ENCODE results near the gene TBCA. TPM values are rescaled to one million over a fixed set of nuclear protein-coding genes. Genes with fewer than 3 reads are reported as not detected.

The TBCA gene
- total and polyA plus RNA-seq, 8 donors, result 33.3 to 328 (median 127) TPM

DNA sequence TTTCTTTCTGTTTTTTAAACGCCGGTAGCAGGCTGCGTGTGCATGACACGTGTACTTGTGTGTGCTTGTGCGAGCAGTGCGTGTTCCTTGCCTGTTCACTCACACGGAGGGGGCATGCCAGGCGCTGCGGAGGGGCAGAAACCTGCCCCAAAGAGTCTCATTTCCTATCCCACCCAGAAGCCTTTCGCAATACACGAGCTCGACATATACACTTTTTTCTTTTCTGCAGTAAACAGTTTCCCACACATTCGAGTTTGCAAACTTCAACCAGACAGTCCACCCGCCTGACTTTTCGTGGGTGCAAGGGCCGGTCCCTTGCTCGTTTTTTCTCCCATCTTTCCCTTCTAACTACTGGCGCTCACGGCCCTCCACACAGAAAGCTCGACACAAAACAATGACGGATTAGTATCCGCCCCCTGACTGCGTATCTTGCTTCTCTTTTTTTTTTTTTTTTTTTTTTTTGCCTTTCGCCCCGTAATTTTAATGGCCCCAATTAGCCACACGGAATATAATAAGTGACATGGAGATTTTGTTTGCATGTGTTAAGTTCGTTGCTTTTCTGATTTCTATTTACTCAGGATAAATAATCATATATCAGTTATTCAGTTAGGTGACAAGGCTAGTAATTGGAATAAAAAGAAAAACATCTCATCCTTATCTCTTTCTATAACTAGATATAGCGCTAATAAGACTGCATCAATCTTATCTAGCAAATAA lies 132.3 kb downstream of the TBCA start:
- peaks cover 36 to 99% (median 77%) of the 10 kb centered on the region in 3 donors for H3K27me3 ChIP-seq
- TF ChIP-seq, protein P1, sequence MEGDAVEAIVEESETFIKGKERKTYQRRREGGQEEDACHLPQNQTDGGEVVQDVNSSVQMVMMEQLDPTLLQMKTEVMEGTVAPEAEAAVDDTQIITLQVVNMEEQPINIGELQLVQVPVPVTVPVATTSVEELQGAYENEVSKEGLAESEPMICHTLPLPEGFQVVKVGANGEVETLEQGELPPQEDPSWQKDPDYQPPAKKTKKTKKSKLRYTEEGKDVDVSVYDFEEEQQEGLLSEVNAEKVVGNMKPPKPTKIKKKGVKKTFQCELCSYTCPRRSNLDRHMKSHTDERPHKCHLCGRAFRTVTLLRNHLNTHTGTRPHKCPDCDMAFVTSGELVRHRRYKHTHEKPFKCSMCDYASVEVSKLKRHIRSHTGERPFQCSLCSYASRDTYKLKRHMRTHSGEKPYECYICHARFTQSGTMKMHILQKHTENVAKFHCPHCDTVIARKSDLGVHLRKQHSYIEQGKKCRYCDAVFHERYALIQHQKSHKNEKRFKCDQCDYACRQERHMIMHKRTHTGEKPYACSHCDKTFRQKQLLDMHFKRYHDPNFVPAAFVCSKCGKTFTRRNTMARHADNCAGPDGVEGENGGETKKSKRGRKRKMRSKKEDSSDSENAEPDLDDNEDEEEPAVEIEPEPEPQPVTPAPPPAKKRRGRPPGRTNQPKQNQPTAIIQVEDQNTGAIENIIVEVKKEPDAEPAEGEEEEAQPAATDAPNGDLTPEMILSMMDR (IDR thresholded peaks at IDR 0.05), result no peak
- TF ChIP-seq POLR2AphosphoS5 (IDR thresholded peaks at IDR 0.05), result no peak
- no peak for TF ChIP-seq POLR2A (IDR thresholded peaks at IDR 0.05)
- TF ChIP-seq EP300 (IDR thresholded peaks at IDR 0.05), result no peak
- intact Hi-C loops (cut with DNase I; ENCODE audit: low total_unique reads), result no loop called here
- H3K36me3 ChIP-seq, result no peaks in the 10 kb centered on the region
- WGBS, 5 donors, result 8 to 14% (median 14%) methylated on average over 28 of the region's 28 CpGs
- peaks cover 0 to 21% (median 0%) of the 10 kb centered on the region in 4 donors for H3K9me3 ChIP-seq
- no peak overlapping the region for H3K27ac ChIP-seq
- no peak for DNase-seq
- H3K4me3 ChIP-seq, result no peak overlapping the region
- H3K4me1 ChIP-seq, result peaks cover 26 to 53% (median 45%) of the 10 kb centered on the region in 4 donors

DNA sequence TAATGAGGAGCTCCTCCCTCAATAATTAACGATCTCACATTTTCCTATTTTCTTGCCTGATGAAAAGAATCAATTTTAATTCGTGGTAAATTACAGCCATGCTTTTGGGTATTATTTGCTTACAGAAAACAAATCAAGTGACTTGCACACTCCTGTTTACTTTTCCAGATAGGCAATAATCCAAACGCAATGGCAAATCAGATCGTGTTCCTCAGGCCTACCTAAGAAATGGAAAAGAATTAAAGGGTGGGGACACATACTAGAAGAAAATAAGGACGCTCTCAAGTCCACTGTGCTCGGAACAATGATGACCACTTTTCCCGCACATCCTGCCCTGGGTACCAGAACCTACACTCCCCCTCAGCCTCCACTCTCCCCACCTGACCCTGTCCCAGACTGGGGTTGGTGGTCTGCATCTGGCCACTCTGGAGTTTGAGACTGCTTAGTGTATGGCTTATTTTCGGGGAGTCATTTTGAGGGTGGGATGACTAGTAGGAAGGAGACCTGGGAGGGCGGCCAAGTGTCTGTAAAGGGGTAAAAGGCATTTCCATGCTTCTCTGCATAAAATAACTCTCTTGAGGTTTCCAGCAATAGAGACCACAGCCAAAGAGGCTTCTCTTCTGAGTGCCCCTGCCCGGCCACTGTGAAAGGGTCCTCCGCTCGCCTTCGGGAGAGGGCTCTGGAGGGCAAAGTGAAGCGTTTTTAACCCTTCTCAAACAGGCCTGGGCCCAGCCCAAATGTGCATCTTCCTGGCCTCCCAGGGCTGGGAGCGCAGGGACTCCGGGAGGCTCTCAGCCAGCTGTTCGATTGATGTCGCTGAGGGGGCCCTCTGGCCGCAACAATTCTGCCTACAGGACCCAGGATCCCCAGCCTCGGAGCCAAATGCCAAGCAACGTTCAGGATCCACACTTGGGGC lies 133.1 kb downstream of the TBCA start:
- no peak overlapping the region for H3K4me3 ChIP-seq
- H3K27me3 ChIP-seq, result peaks cover 38 to 99% (median 85%) of the 10 kb centered on the region in 3 donors
- H3K27ac ChIP-seq, result no peak overlapping the region
- intact Hi-C loops (cut with DNase I; ENCODE audit: low total_unique reads), result no loop called here
- WGBS, 5 donors, result 9 to 12% (median 11%) methylated on average over 20 to 21 of the region's 21 CpGs
- no peaks in the 10 kb centered on the region for H3K36me3 ChIP-seq
- DNase-seq, result no peak
- TF ChIP-seq POLR2A (IDR thresholded peaks at IDR 0.05) (no peak), EP300 (IDR thresholded peaks at IDR 0.05) (no peak)
- TF ChIP-seq, protein P1 (IDR thresholded peaks at IDR 0.05), result no peak
- H3K4me1 ChIP-seq, result peaks cover 31 to 59% (median 50%) of the 10 kb centered on the region in 4 donors
- H3K9me3 ChIP-seq, result peaks cover 0 to 27% (median 0%) of the 10 kb centered on the region in 4 donors

DNA sequence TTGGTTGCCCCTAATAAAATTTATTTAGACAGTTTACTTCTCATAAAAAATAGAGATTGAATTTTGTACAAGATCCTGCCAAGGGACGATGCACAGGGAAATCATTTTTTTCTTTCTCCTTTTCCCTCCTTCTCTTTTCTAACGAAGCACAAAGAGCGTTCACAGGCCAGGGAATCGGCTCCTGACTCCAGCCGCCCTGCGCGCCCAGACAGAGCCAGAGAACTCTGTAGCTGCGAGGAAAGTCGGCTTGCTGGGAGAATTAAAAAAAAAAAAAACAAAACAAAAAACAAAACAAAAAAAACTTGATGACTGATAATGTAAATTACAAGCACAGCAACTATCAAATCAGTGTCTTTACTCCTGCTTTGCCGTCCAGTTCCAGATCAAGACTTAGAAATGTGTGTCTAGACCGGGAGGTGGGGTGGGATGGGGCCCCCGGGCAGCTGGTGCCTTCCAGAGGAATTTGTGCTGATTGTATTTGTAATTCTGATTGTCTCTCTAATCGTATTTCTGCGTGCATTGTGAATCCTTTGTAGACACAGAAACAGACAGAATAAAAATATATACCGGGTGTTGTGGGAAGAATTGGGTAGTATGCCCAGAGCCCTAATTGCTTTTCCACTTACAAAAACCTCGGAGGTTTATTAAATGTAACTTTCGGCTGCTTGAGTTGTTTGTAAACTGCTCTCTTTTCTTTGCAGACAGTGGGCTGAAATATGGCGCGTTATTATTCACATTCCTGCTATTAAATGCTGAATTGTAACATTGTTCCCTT lies 134.0 kb downstream of the TBCA start:
- TF ChIP-seq EP300 (IDR thresholded peaks at IDR 0.05), result no peak
- TF ChIP-seq POLR2AphosphoS5 (IDR thresholded peaks at IDR 0.05), result no peak
- no peak for TF ChIP-seq POLR2A (IDR thresholded peaks at IDR 0.05)
- TF ChIP-seq, protein P1 (IDR thresholded peaks at IDR 0.05), result no peak
- WGBS, 5 donors, result 15 to 23% (median 19%) methylated on average over 19 of the region's 19 CpGs
- H3K27me3 ChIP-seq, result peaks cover 40 to 100% (median 93%) of the 10 kb centered on the region in 3 donors
- peaks cover 31 to 67% (median 54%) of the 10 kb centered on the region in 4 donors for H3K4me1 ChIP-seq
- peaks cover 0 to 30% (median 0%) of the 10 kb centered on the region in 4 donors for H3K9me3 ChIP-seq
- no peaks in the 10 kb centered on the region for H3K36me3 ChIP-seq
- H3K4me3 ChIP-seq, result no peak overlapping the region
- no peak overlapping the region for H3K27ac ChIP-seq
- DNase-seq, result no peak
- intact Hi-C loops (cut with DNase I; ENCODE audit: low total_unique reads), result no loop called here
